ENCODE results near the gene PRPF31. TPM values are rescaled to one million over a fixed set of nuclear protein-coding genes. Genes with fewer than 3 reads are reported as not detected.

PRPF31 gene
- total and polyA plus RNA-seq, 2 of the 13 experiments (the other 11 are each of a cell fraction or from before 2014, with no cell fraction given), result 23.8 to 63.8 TPM

DNA sequence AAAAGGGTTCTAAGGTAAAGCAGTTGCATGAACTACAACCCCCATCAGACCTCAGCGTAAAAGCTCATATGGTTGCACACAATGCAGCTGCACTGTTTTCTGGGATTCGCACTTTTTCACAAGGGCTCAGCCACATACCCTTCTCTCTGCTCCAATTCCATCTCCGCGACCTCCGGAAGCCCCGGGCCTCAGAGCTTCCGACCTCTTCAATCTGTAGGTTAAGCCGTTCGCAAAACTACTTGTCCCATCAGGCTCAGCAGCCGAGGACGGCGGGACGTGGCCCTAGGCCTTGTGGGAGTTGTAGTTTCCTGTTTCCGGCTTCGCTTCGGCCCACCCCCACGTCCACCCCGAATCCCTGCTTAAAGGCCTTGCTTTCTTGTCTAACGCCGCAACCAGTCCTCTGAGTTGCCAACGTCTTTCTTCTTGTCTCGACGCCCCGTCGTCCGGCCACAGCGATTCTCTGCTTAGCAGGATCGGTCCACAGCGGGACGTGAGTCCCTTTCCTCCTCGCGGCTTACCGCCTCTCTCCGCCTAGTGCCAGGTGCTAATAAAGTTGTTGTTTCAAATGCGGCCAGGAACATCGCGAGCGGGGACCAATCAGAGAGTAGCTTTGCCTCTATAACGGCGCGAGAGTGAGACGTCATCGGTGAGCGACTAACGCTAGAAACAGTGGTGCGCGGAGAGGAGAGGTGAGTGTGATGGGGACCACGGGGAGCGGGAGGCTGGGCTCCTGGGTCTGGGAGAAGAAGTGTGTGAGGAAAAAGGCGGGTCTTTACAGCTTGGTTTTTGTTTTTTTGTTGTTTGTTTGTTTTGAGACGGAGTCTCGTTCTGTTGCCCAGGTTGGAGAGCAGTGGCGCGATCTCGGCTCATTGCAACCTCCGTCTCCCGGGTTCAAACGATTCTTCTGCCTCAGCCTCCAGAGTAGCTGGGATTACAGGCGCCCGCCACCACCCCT is at the start of gene PRPF31, which contains the start of gene TFPT (continued):
- no peak for TF ChIP-seq ZNF180 (CRISPR knock-in tag; IDR thresholded peaks at IDR 0.05; ENCODE audit: borderline replicate concordance, low read depth)
- TF ChIP-seq, protein P1, sequence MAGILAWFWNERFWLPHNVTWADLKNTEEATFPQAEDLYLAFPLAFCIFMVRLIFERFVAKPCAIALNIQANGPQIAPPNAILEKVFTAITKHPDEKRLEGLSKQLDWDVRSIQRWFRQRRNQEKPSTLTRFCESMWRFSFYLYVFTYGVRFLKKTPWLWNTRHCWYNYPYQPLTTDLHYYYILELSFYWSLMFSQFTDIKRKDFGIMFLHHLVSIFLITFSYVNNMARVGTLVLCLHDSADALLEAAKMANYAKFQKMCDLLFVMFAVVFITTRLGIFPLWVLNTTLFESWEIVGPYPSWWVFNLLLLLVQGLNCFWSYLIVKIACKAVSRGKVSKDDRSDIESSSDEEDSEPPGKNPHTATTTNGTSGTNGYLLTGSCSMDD (CRISPR knock-in tag; IDR thresholded peaks at IDR 0.05), result no peak
- TF ChIP-seq REL (CRISPR knock-in tag; conservative IDR thresholded peaks at IDR 0.05), result no peak
- TF ChIP-seq, protein P2, sequence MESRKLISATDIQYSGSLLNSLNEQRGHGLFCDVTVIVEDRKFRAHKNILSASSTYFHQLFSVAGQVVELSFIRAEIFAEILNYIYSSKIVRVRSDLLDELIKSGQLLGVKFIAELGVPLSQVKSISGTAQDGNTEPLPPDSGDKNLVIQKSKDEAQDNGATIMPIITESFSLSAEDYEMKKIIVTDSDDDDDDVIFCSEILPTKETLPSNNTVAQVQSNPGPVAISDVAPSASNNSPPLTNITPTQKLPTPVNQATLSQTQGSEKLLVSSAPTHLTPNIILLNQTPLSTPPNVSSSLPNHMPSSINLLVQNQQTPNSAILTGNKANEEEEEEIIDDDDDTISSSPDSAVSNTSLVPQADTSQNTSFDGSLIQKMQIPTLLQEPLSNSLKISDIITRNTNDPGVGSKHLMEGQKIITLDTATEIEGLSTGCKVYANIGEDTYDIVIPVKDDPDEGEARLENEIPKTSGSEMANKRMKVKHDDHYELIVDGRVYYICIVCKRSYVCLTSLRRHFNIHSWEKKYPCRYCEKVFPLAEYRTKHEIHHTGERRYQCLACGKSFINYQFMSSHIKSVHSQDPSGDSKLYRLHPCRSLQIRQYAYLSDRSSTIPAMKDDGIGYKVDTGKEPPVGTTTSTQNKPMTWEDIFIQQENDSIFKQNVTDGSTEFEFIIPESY (CRISPR knock-in tag; IDR thresholded peaks at IDR 0.05), result peak; percentile 76
- peak; percentile 21; the same call in 1 of the 2 replicates for TF ChIP-seq RBFOX2 (IDR thresholded peaks at IDR 0.05; ENCODE audit: low read depth, low read length)
- no peak for TF ChIP-seq ZNF7 (CRISPR knock-in tag; IDR thresholded peaks at IDR 0.05)
- peak; percentile 81; the same call in 1 of the 2 replicates for TF ChIP-seq ZNF616 (CRISPR knock-in tag; IDR thresholded peaks at IDR 0.05; ENCODE audit: low read depth)
- 0 out of 2 replicates have a peak, but pooled peaks have one; percentile 63 for TF ChIP-seq ZNF598 (CRISPR knock-in tag; IDR thresholded peaks at IDR 0.05; ENCODE audit: borderline replicate concordance)
- TF ChIP-seq ZKSCAN5 (CRISPR knock-in tag; IDR thresholded peaks at IDR 0.05), result no peak
- peak; percentile 91 for TF ChIP-seq KMT2B (CRISPR knock-in tag; IDR thresholded peaks at IDR 0.05)
- TF ChIP-seq ZNF501 (CRISPR knock-in tag; IDR thresholded peaks at IDR 0.05), result peak; percentile 99
- peak; percentile 94 for TF ChIP-seq HBP1 (CRISPR knock-in tag; IDR thresholded peaks at IDR 0.05; ENCODE audit: low read depth)
- no peak for TF ChIP-seq ADNP (CRISPR knock-in tag; IDR thresholded peaks at IDR 0.05)
- no peak for TF ChIP-seq NONO (IDR thresholded peaks at IDR 0.05)
- peak; percentile 95 for TF ChIP-seq NONO (CRISPR knock-in tag; conservative IDR thresholded peaks at IDR 0.05)
- no peak; the same call in 1 of the 2 replicates for TF ChIP-seq ZNF878 (CRISPR knock-in tag; IDR thresholded peaks at IDR 0.05)
- TF ChIP-seq ARNTL (CRISPR knock-in tag; IDR thresholded peaks at IDR 0.05), result no peak
- TF ChIP-seq ZNF660 (CRISPR knock-in tag; IDR thresholded peaks at IDR 0.05; ENCODE audit: borderline replicate concordance, low read depth), result no peak
- 0 out of 2 replicates have a peak, but pooled peaks have one; percentile 19 for TF ChIP-seq ZNF205 (CRISPR knock-in tag; IDR thresholded peaks at IDR 0.05)
- TF ChIP-seq, protein P3, sequence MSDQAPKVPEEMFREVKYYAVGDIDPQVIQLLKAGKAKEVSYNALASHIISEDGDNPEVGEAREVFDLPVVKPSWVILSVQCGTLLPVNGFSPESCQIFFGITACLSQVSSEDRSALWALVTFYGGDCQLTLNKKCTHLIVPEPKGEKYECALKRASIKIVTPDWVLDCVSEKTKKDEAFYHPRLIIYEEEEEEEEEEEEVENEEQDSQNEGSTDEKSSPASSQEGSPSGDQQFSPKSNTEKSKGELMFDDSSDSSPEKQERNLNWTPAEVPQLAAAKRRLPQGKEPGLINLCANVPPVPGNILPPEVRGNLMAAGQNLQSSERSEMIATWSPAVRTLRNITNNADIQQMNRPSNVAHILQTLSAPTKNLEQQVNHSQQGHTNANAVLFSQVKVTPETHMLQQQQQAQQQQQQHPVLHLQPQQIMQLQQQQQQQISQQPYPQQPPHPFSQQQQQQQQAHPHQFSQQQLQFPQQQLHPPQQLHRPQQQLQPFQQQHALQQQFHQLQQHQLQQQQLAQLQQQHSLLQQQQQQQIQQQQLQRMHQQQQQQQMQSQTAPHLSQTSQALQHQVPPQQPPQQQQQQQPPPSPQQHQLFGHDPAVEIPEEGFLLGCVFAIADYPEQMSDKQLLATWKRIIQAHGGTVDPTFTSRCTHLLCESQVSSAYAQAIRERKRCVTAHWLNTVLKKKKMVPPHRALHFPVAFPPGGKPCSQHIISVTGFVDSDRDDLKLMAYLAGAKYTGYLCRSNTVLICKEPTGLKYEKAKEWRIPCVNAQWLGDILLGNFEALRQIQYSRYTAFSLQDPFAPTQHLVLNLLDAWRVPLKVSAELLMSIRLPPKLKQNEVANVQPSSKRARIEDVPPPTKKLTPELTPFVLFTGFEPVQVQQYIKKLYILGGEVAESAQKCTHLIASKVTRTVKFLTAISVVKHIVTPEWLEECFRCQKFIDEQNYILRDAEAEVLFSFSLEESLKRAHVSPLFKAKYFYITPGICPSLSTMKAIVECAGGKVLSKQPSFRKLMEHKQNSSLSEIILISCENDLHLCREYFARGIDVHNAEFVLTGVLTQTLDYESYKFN (CRISPR knock-in tag; conservative IDR thresholded peaks at IDR 0.05), result peak; percentile 47
- TF ChIP-seq RFX1 (IDR thresholded peaks at IDR 0.05), result no peak
- TF ChIP-seq ZNF792 (CRISPR knock-in tag; IDR thresholded peaks at IDR 0.05), result peak; percentile 55; the same call in 1 of the 2 replicates
- no peak; the same call in 1 of the 2 replicates for TF ChIP-seq KLF6 (CRISPR knock-in tag; IDR thresholded peaks at IDR 0.05)
